ENCODE data around the gene CACHD1. TPM values are rescaled to one million over a fixed set of nuclear protein-coding genes. Genes with fewer than 3 reads are reported as not detected.
A peak's percentile ranks its signal among the peaks of the same experiment; 100 is the strongest.
"Not testable (repeated sequence)": the region's sequence is repeated elsewhere in the genome, so short reads cannot be mapped to it uniquely, and the experiment has no call there.

The CACHD1 gene
- total RNA-seq, 1 donor from 2014 or later, result 0.14 TPM

- Mint-ChIP-seq H3K36me3 (ENCODE audit: low read depth) (no peaks in the 10 kb centered on the region), H3K9me3 (no peaks in the 10 kb centered on the region), H3K27ac (peak overlapping the region; percentile 43), H3K27me3 (ENCODE audit: low read depth) (peaks cover 41% of the 10 kb centered on the region), H3K4me3 (ENCODE audit: low read depth) (peak overlapping the region; percentile 85), H3K4me1 (ENCODE audit: low read depth) (peaks cover 9% of the 10 kb centered on the region)
- peak; percentile 10 for DNase-seq (ENCODE audit: low spot score)
- intact Hi-C loops (cut with micrococcal nuclease), result no loop called here
These were observed 36.2 kb downstream of the CACHD1 start for GRCh38 chr1:64505944-64506655.

GRCh38 chr1:64508629-64509028, 38.7 kb downstream of the CACHD1 start:
- DNase-seq (ENCODE audit: low spot score), result no peak
- Mint-ChIP-seq H3K27me3 (ENCODE audit: low read depth) (peaks cover 24% of the 10 kb centered on the region), H3K4me3 (ENCODE audit: low read depth) (no peak overlapping the region), H3K27ac (no peak overlapping the region), H3K4me1 (ENCODE audit: low read depth) (peaks cover 9% of the 10 kb centered on the region), H3K36me3 (ENCODE audit: low read depth) (no peaks in the 10 kb centered on the region), H3K9me3 (no peaks in the 10 kb centered on the region)
- intact Hi-C loops (cut with micrococcal nuclease), result no loop called here

GRCh38 chr1:64511044-64511443, 41.1 kb downstream of the CACHD1 start:
- H3K27ac Mint-ChIP-seq, result no peak overlapping the region
- peaks cover 5% of the 10 kb centered on the region for H3K4me1 Mint-ChIP-seq (ENCODE audit: low read depth)
- no peaks in the 10 kb centered on the region for H3K36me3 Mint-ChIP-seq (ENCODE audit: low read depth)

GRCh38 chr1:64512206-64512605, 42.3 kb downstream of the CACHD1 start:
- intact Hi-C loops (cut with micrococcal nuclease); H3K9me3 Mint-ChIP-seq; DNase-seq (ENCODE audit: low spot score); H3K36me3 Mint-ChIP-seq (ENCODE audit: low read depth); H3K27ac Mint-ChIP-seq; H3K4me1 Mint-ChIP-seq (ENCODE audit: low read depth); H3K4me3 Mint-ChIP-seq (ENCODE audit: low read depth): not testable (repeated sequence)
- peaks cover 17% of the 10 kb centered on the region for H3K27me3 Mint-ChIP-seq (ENCODE audit: low read depth)

More at GRCh38 chr1:64511044-64511443, 41.1 kb downstream of the CACHD1 start:
- no peak overlapping the region for H3K4me3 Mint-ChIP-seq (ENCODE audit: low read depth)
- no peak for DNase-seq (ENCODE audit: low spot score)
- H3K9me3 Mint-ChIP-seq, result no peaks in the 10 kb centered on the region
- intact Hi-C loops (cut with micrococcal nuclease), result no loop called here
- H3K27me3 Mint-ChIP-seq (ENCODE audit: low read depth), result peaks cover 21% of the 10 kb centered on the region

GRCh38 chr1:64513545-64513944, 43.6 kb downstream of the CACHD1 start:
- Mint-ChIP-seq H3K9me3 (no peaks in the 10 kb centered on the region), H3K27me3 (ENCODE audit: low read depth) (peaks cover 14% of the 10 kb centered on the region)

GRCh38 chr1:64514197-64514765, 44.4 kb downstream of the CACHD1 start:
- no peaks in the 10 kb centered on the region for H3K36me3 Mint-ChIP-seq (ENCODE audit: low read depth)
- DNase-seq (ENCODE audit: low spot score), result no peak
- intact Hi-C loops (cut with micrococcal nuclease), result no loop called here
- H3K4me3 Mint-ChIP-seq (ENCODE audit: low read depth), result no peak overlapping the region
- no peaks in the 10 kb centered on the region for H3K4me1 Mint-ChIP-seq (ENCODE audit: low read depth)
- no peak overlapping the region for H3K27ac Mint-ChIP-seq
- peaks cover 13% of the 10 kb centered on the region for H3K27me3 Mint-ChIP-seq (ENCODE audit: low read depth)
- no peaks in the 10 kb centered on the region for H3K9me3 Mint-ChIP-seq

More at GRCh38 chr1:64513545-64513944, 43.6 kb downstream of the CACHD1 start:
- no peaks in the 10 kb centered on the region for H3K36me3 Mint-ChIP-seq (ENCODE audit: low read depth)
- H3K27ac Mint-ChIP-seq, result no peak overlapping the region
- intact Hi-C loops (cut with micrococcal nuclease), result no loop called here
- H3K4me3 Mint-ChIP-seq (ENCODE audit: low read depth), result no peak overlapping the region
- DNase-seq (ENCODE audit: low spot score), result no peak
- H3K4me1 Mint-ChIP-seq (ENCODE audit: low read depth), result no peaks in the 10 kb centered on the region

GRCh38 chr1:64515427-64515826, 45.5 kb downstream of the CACHD1 start:
- H3K9me3 Mint-ChIP-seq, result no peaks in the 10 kb centered on the region
- H3K27ac Mint-ChIP-seq, result no peak overlapping the region
- no peak overlapping the region for H3K4me3 Mint-ChIP-seq (ENCODE audit: low read depth)

GRCh38 chr1:64516301-64516700, 46.4 kb downstream of the CACHD1 start:
- H3K4me1 Mint-ChIP-seq (ENCODE audit: low read depth), result no peaks in the 10 kb centered on the region

More at GRCh38 chr1:64515427-64515826, 45.5 kb downstream of the CACHD1 start:
- Mint-ChIP-seq H3K27me3 (ENCODE audit: low read depth) (peaks cover 13% of the 10 kb centered on the region), H3K4me1 (ENCODE audit: low read depth) (no peaks in the 10 kb centered on the region), H3K36me3 (ENCODE audit: low read depth) (no peaks in the 10 kb centered on the region)
- intact Hi-C loops (cut with micrococcal nuclease), result no loop called here
- no peak for DNase-seq (ENCODE audit: low spot score)

GRCh38 chr1:64516803-64517568, 47.1 kb downstream of the CACHD1 start:
- no peak overlapping the region for H3K27ac Mint-ChIP-seq
- no peak overlapping the region for H3K4me3 Mint-ChIP-seq (ENCODE audit: low read depth)
- no peaks in the 10 kb centered on the region for H3K9me3 Mint-ChIP-seq
- H3K4me1 Mint-ChIP-seq (ENCODE audit: low read depth), result no peaks in the 10 kb centered on the region
- no peaks in the 10 kb centered on the region for H3K36me3 Mint-ChIP-seq (ENCODE audit: low read depth)
- H3K27me3 Mint-ChIP-seq (ENCODE audit: low read depth), result peaks cover 9% of the 10 kb centered on the region
- intact Hi-C loops (cut with micrococcal nuclease), result no loop called here
- DNase-seq (ENCODE audit: low spot score), result no peak

More at GRCh38 chr1:64516301-64516700, 46.4 kb downstream of the CACHD1 start:
- intact Hi-C loops (cut with micrococcal nuclease), result no loop called here
- Mint-ChIP-seq H3K27ac (no peak overlapping the region), H3K27me3 (ENCODE audit: low read depth) (peaks cover 9% of the 10 kb centered on the region), H3K36me3 (ENCODE audit: low read depth) (no peaks in the 10 kb centered on the region), H3K4me3 (ENCODE audit: low read depth) (no peak overlapping the region), H3K9me3 (no peaks in the 10 kb centered on the region)
- no peak for DNase-seq (ENCODE audit: low spot score)

- Mint-ChIP-seq H3K27ac (no peak overlapping the region), H3K27me3 (ENCODE audit: low read depth) (peaks cover 9% of the 10 kb centered on the region)
- intact Hi-C loops (cut with micrococcal nuclease), result no loop called here
These were observed 47.7 kb downstream of the CACHD1 start for GRCh38 chr1:64517640-64518039.

GRCh38 chr1:64518692-64519481, 49.0 kb downstream of the CACHD1 start:
- no peaks in the 10 kb centered on the region for H3K4me1 Mint-ChIP-seq (ENCODE audit: low read depth)
- H3K4me3 Mint-ChIP-seq (ENCODE audit: low read depth), result no peak overlapping the region
- intact Hi-C loops (cut with micrococcal nuclease), result no loop called here
- H3K36me3 Mint-ChIP-seq (ENCODE audit: low read depth), result no peaks in the 10 kb centered on the region
- H3K27ac Mint-ChIP-seq, result no peak overlapping the region
- no peak for DNase-seq (ENCODE audit: low spot score)
- no peaks in the 10 kb centered on the region for H3K9me3 Mint-ChIP-seq
- H3K27me3 Mint-ChIP-seq (ENCODE audit: low read depth), result peaks cover 9% of the 10 kb centered on the region

More at GRCh38 chr1:64517640-64518039, 47.7 kb downstream of the CACHD1 start:
- DNase-seq (ENCODE audit: low spot score), result no peak
- Mint-ChIP-seq H3K9me3 (no peaks in the 10 kb centered on the region), H3K4me3 (ENCODE audit: low read depth) (no peak overlapping the region), H3K36me3 (ENCODE audit: low read depth) (no peaks in the 10 kb centered on the region), H3K4me1 (ENCODE audit: low read depth) (no peaks in the 10 kb centered on the region)

GRCh38 chr1:64519901-64520300, 50.0 kb downstream of the CACHD1 start:
- intact Hi-C loops (cut with micrococcal nuclease), result no loop called here
- Mint-ChIP-seq H3K27ac (no peak overlapping the region), H3K9me3 (no peaks in the 10 kb centered on the region), H3K27me3 (ENCODE audit: low read depth) (peaks cover 7% of the 10 kb centered on the region), H3K36me3 (ENCODE audit: low read depth) (no peaks in the 10 kb centered on the region), H3K4me3 (ENCODE audit: low read depth) (no peak overlapping the region), H3K4me1 (ENCODE audit: low read depth) (no peaks in the 10 kb centered on the region)
- no peak for DNase-seq (ENCODE audit: low spot score)
